RWPE2 (cell line): ENCODE measurements around the gene IFNA21.
"Not testable (repeated sequence)": the region's sequence is repeated elsewhere in the genome, so short reads cannot be mapped to it uniquely, and the experiment has no call there.

ENCODE experiments used
- ATAC-seq: fragments of 200-7000 bp; cut with Tn5 transposase; 3 replicates; pipeline ENCODE4 v1.9.1; 2021; ENCODE audit warnings: low read depth
- DNase-seq: peaks from one replicate; pipeline ENCODE4 v3.0.0-alpha.2; 2020; ENCODE audit warnings: low spot score
- H3K27ac ChIP-seq: fragments of 450-650 bp; 2 replicates; pipeline ENCODE4 v1.5.1; 2017; ENCODE audit warnings: mild to moderate bottlenecking; ENCODE audit not compliant: poor library complexity, severe bottlenecking
- H3K27me3 ChIP-seq: fragments of 250-450 bp; sonication (Bioruptor Pico); 2 replicates; pipeline ENCODE4 v1.5.1; 2021; ENCODE audit warnings: mild to moderate bottlenecking, moderate library complexity; ENCODE audit not compliant: insufficient read depth, poor library complexity, severe bottlenecking
- H3K36me3 ChIP-seq: fragments of 250-450 bp; sonication (Bioruptor Pico); 2 replicates; pipeline ENCODE4 v1.5.1; 2020; ENCODE audit warnings: low read depth, mild to moderate bottlenecking, moderate library complexity
- H3K4me1 ChIP-seq: fragments of 250-450 bp; sonication (Bioruptor Pico); 2 replicates; pipeline ENCODE4 v1.5.1; 2021; ENCODE audit warnings: mild to moderate bottlenecking, moderate library complexity; ENCODE audit not compliant: insufficient read depth, poor library complexity, severe bottlenecking
- H3K4me3 ChIP-seq: fragments of 250-450 bp; sonication (Bioruptor Pico); 2 replicates; pipeline ENCODE4 v1.5.1; 2021; ENCODE audit warnings: mild to moderate bottlenecking, moderate library complexity; ENCODE audit not compliant: severe bottlenecking
- H3K9me3 ChIP-seq: fragments of 250-450 bp; sonication (Bioruptor Pico); 2 replicates; pipeline ENCODE4 v1.5.1; 2021; ENCODE audit warnings: mild to moderate bottlenecking, moderate library complexity; ENCODE audit not compliant: severe bottlenecking
- TF ChIP-seq, protein P1 (sequence below): fragments of 450-650 bp; IDR thresholded peaks from one replicate; pipeline ENCODE4 v1.5.1; 2017; ENCODE audit warnings: mild to moderate bottlenecking, moderate library complexity; ENCODE audit not compliant: poor library complexity, severe bottlenecking

The IFNA21 gene

DNA sequence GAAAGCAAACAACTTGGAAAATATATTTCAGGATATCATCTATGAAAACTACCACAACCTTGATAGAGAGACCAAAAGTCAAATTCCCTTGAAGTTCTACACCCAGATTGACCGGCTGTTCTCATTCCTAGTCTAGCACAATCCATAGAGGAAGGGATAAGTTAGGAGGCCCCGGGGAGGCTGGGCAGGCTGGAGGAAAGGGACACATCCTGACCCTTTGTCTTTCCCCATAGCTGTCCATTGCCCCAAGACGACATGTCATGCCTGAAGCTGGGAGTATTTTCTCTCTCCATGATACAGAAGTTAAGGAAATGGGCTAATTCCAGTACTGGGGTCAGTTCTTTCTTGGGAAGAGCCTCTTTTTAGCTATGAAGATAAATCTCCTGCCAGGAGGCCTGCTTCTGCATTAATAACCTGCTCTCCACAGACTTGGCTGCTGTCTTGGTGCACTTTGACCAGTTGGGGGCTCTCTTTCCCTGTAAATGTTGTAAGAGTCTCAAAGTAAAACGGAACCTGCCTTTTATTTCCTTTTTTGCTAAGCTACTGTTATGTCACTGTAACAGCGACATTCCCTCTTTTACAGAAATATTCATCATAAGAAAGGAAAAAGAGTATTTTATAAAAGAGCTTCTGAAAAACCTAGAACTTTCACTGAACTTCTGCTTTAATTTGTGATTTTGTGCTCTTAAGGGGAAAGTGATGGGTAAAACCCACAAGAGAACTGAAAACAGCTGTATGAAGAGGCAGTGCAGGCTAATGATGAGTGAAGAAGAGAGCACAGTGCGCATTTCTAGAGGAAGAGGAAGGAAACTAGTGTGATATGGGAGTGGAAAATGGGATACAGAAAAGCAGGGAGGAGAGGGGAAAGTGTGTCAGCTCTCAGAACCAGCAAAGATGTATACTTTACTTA lies 28.7 kb upstream of the IFNA21 start:
- TF ChIP-seq, protein P1, sequence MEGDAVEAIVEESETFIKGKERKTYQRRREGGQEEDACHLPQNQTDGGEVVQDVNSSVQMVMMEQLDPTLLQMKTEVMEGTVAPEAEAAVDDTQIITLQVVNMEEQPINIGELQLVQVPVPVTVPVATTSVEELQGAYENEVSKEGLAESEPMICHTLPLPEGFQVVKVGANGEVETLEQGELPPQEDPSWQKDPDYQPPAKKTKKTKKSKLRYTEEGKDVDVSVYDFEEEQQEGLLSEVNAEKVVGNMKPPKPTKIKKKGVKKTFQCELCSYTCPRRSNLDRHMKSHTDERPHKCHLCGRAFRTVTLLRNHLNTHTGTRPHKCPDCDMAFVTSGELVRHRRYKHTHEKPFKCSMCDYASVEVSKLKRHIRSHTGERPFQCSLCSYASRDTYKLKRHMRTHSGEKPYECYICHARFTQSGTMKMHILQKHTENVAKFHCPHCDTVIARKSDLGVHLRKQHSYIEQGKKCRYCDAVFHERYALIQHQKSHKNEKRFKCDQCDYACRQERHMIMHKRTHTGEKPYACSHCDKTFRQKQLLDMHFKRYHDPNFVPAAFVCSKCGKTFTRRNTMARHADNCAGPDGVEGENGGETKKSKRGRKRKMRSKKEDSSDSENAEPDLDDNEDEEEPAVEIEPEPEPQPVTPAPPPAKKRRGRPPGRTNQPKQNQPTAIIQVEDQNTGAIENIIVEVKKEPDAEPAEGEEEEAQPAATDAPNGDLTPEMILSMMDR, result peak; percentile 58

DNA sequence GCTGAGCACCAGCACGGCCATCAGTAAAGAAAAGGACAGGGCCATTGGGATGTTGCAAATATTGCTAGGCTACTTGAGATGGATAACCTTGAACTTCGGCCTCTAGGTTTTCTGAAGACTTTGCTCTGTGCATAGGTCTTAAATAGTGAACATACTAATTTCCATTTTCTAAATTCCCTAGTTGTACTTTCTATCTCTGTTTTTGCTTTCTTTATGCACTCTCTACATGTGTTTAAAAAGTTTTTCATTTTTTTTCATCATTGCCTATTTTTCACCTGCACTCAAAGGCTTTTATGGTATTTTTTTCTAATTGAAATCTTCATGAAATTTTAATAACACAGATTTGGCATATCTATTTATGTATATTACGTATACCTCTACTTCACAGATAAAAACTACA lies 21.0 kb upstream of the IFNA21 start, which contains the start of gene IFNA4:
IFNA4 (minus strand) TSS at position 101 of the 400 bp plus-strand sequence; CDS start at position 45, 56 bp downstream.
- H3K4me1 ChIP-seq, DNase-seq, H3K9me3 ChIP-seq, H3K27ac ChIP-seq, H3K36me3 ChIP-seq, ATAC-seq, H3K4me3 ChIP-seq: not testable (repeated sequence)
- H3K27me3 ChIP-seq, result peaks cover 16% of the 10 kb centered on the region

More for the DNA sequence above, 28.7 kb upstream of the IFNA21 start:
- H3K36me3 ChIP-seq, H3K27me3 ChIP-seq, H3K4me1 ChIP-seq, DNase-seq, H3K9me3 ChIP-seq, H3K4me3 ChIP-seq, H3K27ac ChIP-seq: not testable (repeated sequence)
- ATAC-seq, result peak; percentile 73; the same call in 2 of the 3 replicates

DNA sequence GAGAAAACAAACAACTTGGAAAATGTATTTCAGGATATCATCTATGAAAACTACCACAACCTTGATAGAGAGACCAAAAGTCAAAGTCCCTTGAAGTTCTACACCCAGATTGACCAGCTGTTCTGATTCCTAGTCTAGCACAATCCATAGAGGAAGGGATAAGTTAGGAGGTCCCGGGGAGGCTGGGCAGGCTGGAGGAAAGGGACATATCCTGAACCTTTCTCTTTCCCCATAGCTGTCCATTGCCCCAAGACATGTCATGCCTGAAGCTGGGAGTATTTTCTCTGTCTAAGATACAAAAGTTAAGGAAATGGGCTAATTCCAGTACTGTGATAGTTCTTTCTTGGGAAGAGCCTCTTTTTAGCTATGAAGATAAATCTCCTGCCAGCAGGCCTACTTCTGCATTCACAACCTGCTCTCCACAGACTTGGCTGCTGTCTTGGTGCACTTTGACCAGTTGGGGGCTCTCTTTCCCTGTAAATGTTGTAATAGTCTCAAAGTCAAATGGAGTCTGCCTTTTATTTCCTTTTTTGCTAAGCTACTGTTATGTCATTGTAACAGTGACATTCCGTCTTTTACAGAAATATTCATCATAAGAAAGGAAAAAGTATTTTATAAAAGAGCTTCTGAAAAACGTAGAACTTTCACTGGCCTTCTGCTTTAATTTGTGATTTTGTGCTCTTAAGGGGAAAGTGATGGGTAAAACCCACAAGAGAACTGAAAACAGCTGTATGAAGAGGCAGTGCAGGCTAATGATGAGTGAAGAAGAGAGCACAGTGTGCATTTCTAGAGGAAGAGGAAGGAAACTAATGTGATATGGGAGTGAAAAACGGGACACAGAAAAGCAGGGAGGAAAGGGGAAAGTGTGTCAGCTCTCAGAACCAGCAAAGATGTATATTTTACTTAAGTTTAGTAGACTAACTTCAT lies 16.6 kb upstream of the IFNA21 start:
- not testable (repeated sequence) for DNase-seq, H3K27me3 ChIP-seq, H3K4me3 ChIP-seq

DNA sequence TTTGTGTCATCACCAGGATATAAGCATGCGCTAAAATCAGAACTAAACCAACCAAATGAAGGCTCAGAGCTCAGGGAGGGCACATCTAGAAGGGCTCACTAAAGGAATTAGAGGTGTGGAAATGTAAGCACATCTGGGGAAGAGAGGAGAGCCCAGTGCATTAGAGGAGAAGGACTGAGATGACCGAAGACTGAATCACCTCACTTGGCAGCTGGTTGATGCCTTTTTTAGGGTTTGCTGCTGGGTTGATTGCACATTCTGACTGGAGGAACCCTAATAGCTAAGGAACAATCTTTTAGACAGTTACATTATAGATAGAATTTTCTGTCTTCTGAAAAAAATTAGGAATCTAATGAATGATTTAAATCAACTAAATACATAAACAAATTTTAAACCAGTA lies 8.2 kb upstream of the IFNA21 start:
- DNase-seq, result no peak
- H3K27me3 ChIP-seq, result peaks cover 25% of the 10 kb centered on the region

More for the DNA sequence above, 16.6 kb upstream of the IFNA21 start:
- not testable (repeated sequence) for H3K36me3 ChIP-seq, H3K4me1 ChIP-seq, H3K9me3 ChIP-seq, H3K27ac ChIP-seq
- ATAC-seq, result peak; percentile 49; the same call in 1 of the 3 replicates
- TF ChIP-seq, protein P1, result peak; percentile 39

More for the DNA sequence above, 8.2 kb upstream of the IFNA21 start:
- Histone ChIP-seq H3K27ac (no peak overlapping the region), H3K36me3 (no peaks in the 10 kb centered on the region), H3K4me1 (no peaks in the 10 kb centered on the region), H3K9me3 (no peaks in the 10 kb centered on the region), H3K4me3 (no peak overlapping the region)
- TF ChIP-seq, protein P1, result no peak
- no peak for ATAC-seq
